ENCODE data around the gene MAP1B.
A peak's percentile ranks its signal among the peaks of the same experiment; 100 is the strongest.

The MAP1B gene

GRCh38 chr5:72177538-72177937 is 70.3 kb downstream of the MAP1B start:
- H3K4me1 ChIP-seq (ENCODE audit: control insufficient read depth, insufficient read depth, low read length), result peaks cover 4% of the 10 kb centered on the region
- H3K27ac ChIP-seq (ENCODE audit: low read depth, low read length), result no peak overlapping the region
- no peak overlapping the region for H3K9ac ChIP-seq (ENCODE audit: low read length)

GRCh38 chr5:72179028-72179815 is 71.9 kb downstream of the MAP1B start:
- Histone ChIP-seq H3K27ac (ENCODE audit: low read depth, low read length) (peak overlapping the region; percentile 40), H3K4me1 (ENCODE audit: control insufficient read depth, insufficient read depth, low read length) (peaks cover 4% of the 10 kb centered on the region), H3K4me3 (ENCODE audit: low read length) (peak overlapping the region; percentile 43), H3K36me3 (ENCODE audit: control insufficient read depth, insufficient read depth, low read length) (no peaks in the 10 kb centered on the region), H3K27me3 (ENCODE audit: control insufficient read depth, insufficient read depth, low read length) (no peaks in the 10 kb centered on the region), H3K9ac (ENCODE audit: low read length) (no peak overlapping the region)

More at GRCh38 chr5:72177538-72177937, 70.3 kb downstream of the MAP1B start:
- no peaks in the 10 kb centered on the region for H3K27me3 ChIP-seq (ENCODE audit: control insufficient read depth, insufficient read depth, low read length)
- no peaks in the 10 kb centered on the region for H3K36me3 ChIP-seq (ENCODE audit: control insufficient read depth, insufficient read depth, low read length)
- H3K4me3 ChIP-seq (ENCODE audit: low read length), result no peak overlapping the region

GRCh38 chr5:72179816-72180440 is 72.7 kb downstream of the MAP1B start:
- Histone ChIP-seq H3K4me1 (ENCODE audit: control insufficient read depth, insufficient read depth, low read length) (peaks cover 4% of the 10 kb centered on the region), H3K4me3 (ENCODE audit: low read length) (peak overlapping the region; percentile 43), H3K9ac (ENCODE audit: low read length) (no peak overlapping the region), H3K27me3 (ENCODE audit: control insufficient read depth, insufficient read depth, low read length) (no peaks in the 10 kb centered on the region), H3K27ac (ENCODE audit: low read depth, low read length) (no peak overlapping the region), H3K36me3 (ENCODE audit: control insufficient read depth, insufficient read depth, low read length) (no peaks in the 10 kb centered on the region)

DNA sequence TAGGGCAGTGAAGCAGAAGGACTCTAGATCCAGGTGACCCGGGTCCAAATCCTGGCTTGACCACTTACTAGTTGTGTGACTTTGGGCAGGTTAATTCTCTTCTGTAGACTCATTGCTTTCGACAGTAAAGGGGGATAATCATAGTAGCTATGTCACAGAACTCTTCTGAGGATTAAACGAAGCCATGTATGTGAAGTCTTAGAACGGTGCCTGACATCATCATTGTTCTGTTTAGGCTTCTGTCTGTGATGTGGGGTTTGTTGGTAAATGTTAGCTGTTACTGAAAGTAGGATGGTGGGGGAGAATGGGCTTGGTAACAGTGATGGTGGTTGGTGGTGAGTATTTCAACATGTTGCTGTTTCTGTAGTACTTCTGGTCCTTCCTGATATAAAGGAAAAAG is 73.7 kb downstream of the MAP1B start:
- H3K4me1 ChIP-seq (ENCODE audit: control insufficient read depth, insufficient read depth, low read length), result peaks cover 4% of the 10 kb centered on the region
- H3K27ac ChIP-seq (ENCODE audit: low read depth, low read length), result no peak overlapping the region
- no peak overlapping the region for H3K4me3 ChIP-seq (ENCODE audit: low read length)
- no peak overlapping the region for H3K9ac ChIP-seq (ENCODE audit: low read length)
- H3K36me3 ChIP-seq (ENCODE audit: control insufficient read depth, insufficient read depth, low read length), result no peaks in the 10 kb centered on the region
- H3K27me3 ChIP-seq (ENCODE audit: control insufficient read depth, insufficient read depth, low read length), result no peaks in the 10 kb centered on the region

- peaks cover 4% of the 10 kb centered on the region for H3K4me1 ChIP-seq (ENCODE audit: control insufficient read depth, insufficient read depth, low read length)
- no peaks in the 10 kb centered on the region for H3K36me3 ChIP-seq (ENCODE audit: control insufficient read depth, insufficient read depth, low read length)
- H3K27ac ChIP-seq (ENCODE audit: low read depth, low read length), result no peak overlapping the region
- H3K27me3 ChIP-seq (ENCODE audit: control insufficient read depth, insufficient read depth, low read length), result no peaks in the 10 kb centered on the region
- H3K9ac ChIP-seq (ENCODE audit: low read length), result no peak overlapping the region
- H3K4me3 ChIP-seq (ENCODE audit: low read length), result no peak overlapping the region
Observed at GRCh38 chr5:72182686-72183085, 75.4 kb downstream of the MAP1B start.

DNA sequence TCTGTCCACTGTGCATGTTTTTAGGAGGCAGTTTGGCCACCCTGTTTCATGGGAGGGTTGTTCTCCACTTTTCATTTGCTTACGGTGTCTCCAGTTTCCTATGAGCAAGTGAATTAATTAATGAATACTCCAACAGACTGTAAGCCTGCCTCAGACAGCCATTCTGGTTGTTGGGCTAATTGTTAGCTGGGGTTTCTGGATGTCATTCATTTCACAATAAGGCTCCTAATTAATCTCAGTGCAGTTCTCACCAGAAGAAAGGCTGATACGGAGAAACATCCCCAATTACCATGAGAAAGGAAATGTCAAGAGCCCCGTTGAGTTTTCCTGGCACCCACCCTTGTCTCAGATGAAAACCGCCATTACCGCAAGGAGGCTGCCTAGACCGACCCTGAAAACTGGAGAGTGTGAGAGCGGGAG is 75.8 kb downstream of the MAP1B start:
- Histone ChIP-seq H3K9ac (ENCODE audit: low read length) (no peak overlapping the region), H3K27me3 (ENCODE audit: control insufficient read depth, insufficient read depth, low read length) (no peaks in the 10 kb centered on the region), H3K27ac (ENCODE audit: low read depth, low read length) (no peak overlapping the region), H3K4me3 (ENCODE audit: low read length) (no peak overlapping the region), H3K4me1 (ENCODE audit: control insufficient read depth, insufficient read depth, low read length) (peaks cover 4% of the 10 kb centered on the region), H3K36me3 (ENCODE audit: control insufficient read depth, insufficient read depth, low read length) (no peaks in the 10 kb centered on the region)

- no peak overlapping the region for H3K27ac ChIP-seq (ENCODE audit: low read depth, low read length)
- peaks cover 4% of the 10 kb centered on the region for H3K4me1 ChIP-seq (ENCODE audit: control insufficient read depth, insufficient read depth, low read length)
Observed at GRCh38 chr5:72184408-72184807, 77.1 kb downstream of the MAP1B start.

GRCh38 chr5:72185496-72186329 is 78.4 kb downstream of the MAP1B start:
- no peak overlapping the region for H3K4me3 ChIP-seq (ENCODE audit: low read length)
- no peak overlapping the region for H3K9ac ChIP-seq (ENCODE audit: low read length)
- no peaks in the 10 kb centered on the region for H3K27me3 ChIP-seq (ENCODE audit: control insufficient read depth, insufficient read depth, low read length)
- no peak overlapping the region for H3K27ac ChIP-seq (ENCODE audit: low read depth, low read length)
- no peaks in the 10 kb centered on the region for H3K4me1 ChIP-seq (ENCODE audit: control insufficient read depth, insufficient read depth, low read length)
- no peaks in the 10 kb centered on the region for H3K36me3 ChIP-seq (ENCODE audit: control insufficient read depth, insufficient read depth, low read length)

More at GRCh38 chr5:72184408-72184807, 77.1 kb downstream of the MAP1B start:
- Histone ChIP-seq H3K4me3 (ENCODE audit: low read length) (no peak overlapping the region), H3K36me3 (ENCODE audit: control insufficient read depth, insufficient read depth, low read length) (no peaks in the 10 kb centered on the region), H3K27me3 (ENCODE audit: control insufficient read depth, insufficient read depth, low read length) (no peaks in the 10 kb centered on the region), H3K9ac (ENCODE audit: low read length) (no peak overlapping the region)

GRCh38 chr5:72187388-72188075 is 80.3 kb downstream of the MAP1B start:
- no peak overlapping the region for H3K4me3 ChIP-seq (ENCODE audit: low read length)
- peaks cover 2% of the 10 kb centered on the region for H3K4me1 ChIP-seq (ENCODE audit: control insufficient read depth, insufficient read depth, low read length)
- no peaks in the 10 kb centered on the region for H3K27me3 ChIP-seq (ENCODE audit: control insufficient read depth, insufficient read depth, low read length)
- H3K27ac ChIP-seq (ENCODE audit: low read depth, low read length), result no peak overlapping the region
- H3K9ac ChIP-seq (ENCODE audit: low read length), result no peak overlapping the region
- H3K36me3 ChIP-seq (ENCODE audit: control insufficient read depth, insufficient read depth, low read length), result no peaks in the 10 kb centered on the region

DNA sequence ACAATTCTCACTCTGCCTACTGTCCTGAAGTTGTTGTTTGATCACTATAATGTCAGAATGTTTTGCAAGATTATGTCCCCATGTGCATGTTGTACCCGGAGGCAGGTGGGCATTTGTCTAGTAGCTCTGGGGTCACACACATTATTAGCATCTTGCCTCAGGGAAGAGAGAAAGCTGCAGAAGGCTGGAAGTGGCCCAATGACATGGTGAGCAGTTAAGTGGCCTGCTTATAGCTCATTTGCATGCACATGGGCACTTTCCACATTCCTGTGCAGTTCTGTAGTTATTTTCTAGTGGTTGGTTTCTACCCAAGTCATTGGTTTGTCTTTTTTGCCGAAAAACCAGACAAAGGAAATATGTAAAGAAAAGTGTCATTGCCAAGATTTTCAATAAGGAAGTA is 80.9 kb downstream of the MAP1B start:
- Histone ChIP-seq H3K27me3 (ENCODE audit: control insufficient read depth, insufficient read depth, low read length) (no peaks in the 10 kb centered on the region), H3K27ac (ENCODE audit: low read depth, low read length) (no peak overlapping the region), H3K4me1 (ENCODE audit: control insufficient read depth, insufficient read depth, low read length) (peaks cover 2% of the 10 kb centered on the region), H3K4me3 (ENCODE audit: low read length) (no peak overlapping the region), H3K9ac (ENCODE audit: low read length) (no peak overlapping the region), H3K36me3 (ENCODE audit: control insufficient read depth, insufficient read depth, low read length) (no peaks in the 10 kb centered on the region)

GRCh38 chr5:72189146-72189545 is 81.9 kb downstream of the MAP1B start:
- Histone ChIP-seq H3K27ac (ENCODE audit: low read depth, low read length) (no peak overlapping the region), H3K4me1 (ENCODE audit: control insufficient read depth, insufficient read depth, low read length) (peaks cover 2% of the 10 kb centered on the region), H3K4me3 (ENCODE audit: low read length) (no peak overlapping the region), H3K36me3 (ENCODE audit: control insufficient read depth, insufficient read depth, low read length) (no peaks in the 10 kb centered on the region), H3K9ac (ENCODE audit: low read length) (no peak overlapping the region), H3K27me3 (ENCODE audit: control insufficient read depth, insufficient read depth, low read length) (no peaks in the 10 kb centered on the region)

- no peak overlapping the region for H3K9ac ChIP-seq (ENCODE audit: low read length)
- peaks cover 2% of the 10 kb centered on the region for H3K4me1 ChIP-seq (ENCODE audit: control insufficient read depth, insufficient read depth, low read length)
- no peak overlapping the region for H3K4me3 ChIP-seq (ENCODE audit: low read length)
- no peaks in the 10 kb centered on the region for H3K36me3 ChIP-seq (ENCODE audit: control insufficient read depth, insufficient read depth, low read length)
- no peaks in the 10 kb centered on the region for H3K27me3 ChIP-seq (ENCODE audit: control insufficient read depth, insufficient read depth, low read length)
- no peak overlapping the region for H3K27ac ChIP-seq (ENCODE audit: low read depth, low read length)
Observed at GRCh38 chr5:72191404-72191803, 84.1 kb downstream of the MAP1B start.
